ENCODE results near the gene PRKCA. TPM values are rescaled to one million over a fixed set of nuclear protein-coding genes. Genes with fewer than 3 reads are reported as not detected.
A peak's percentile ranks its signal among the peaks of the same experiment; 100 is the strongest.

PRKCA gene
- total and polyA plus RNA-seq, 2 donors from 2014 or later, result 8.0 to 50.8 TPM

DNA sequence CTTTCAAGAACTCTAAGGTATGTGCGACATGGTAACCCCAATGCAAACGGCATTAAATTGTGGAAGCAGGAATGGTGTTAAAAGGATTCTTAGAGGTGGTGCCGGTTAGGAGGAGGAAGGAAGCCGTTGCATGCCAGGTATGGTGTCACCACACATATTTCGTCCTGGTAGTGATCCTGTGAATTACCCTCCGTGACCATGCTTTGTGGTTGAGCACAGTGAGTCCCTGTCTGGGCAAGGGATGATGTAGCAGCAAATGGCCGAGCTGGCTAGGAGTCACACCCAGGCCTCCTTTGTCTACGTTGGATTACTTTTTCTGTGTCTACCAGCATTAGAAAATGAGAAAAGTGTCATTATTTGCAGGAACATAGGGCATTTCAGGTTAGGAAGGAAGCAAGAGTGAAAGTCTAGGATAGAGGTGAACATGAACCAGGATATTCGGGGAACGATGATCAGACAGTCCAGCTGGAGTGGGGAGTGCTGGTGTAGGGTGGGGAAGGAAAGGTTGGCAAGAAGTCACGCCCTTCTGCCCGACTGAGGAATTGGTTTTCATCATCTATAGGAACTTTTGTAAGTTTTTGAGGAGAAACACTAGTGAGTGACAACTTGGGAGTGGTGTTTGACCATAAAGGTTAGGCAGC lies 123.5 kb downstream of the PRKCA start:
- no peak for DNase-seq
- FAIRE-seq, result no peak
- peaks cover 0 to 4% (median 2%) of the 10 kb centered on the region in 3 donors for H3K4me1 ChIP-seq (ENCODE audit: control insufficient read depth in 2 of 3, insufficient read depth in 2 of 3, low read depth in 1 of 3, low read length in 3 of 3)
- TF ChIP-seq, protein P1, sequence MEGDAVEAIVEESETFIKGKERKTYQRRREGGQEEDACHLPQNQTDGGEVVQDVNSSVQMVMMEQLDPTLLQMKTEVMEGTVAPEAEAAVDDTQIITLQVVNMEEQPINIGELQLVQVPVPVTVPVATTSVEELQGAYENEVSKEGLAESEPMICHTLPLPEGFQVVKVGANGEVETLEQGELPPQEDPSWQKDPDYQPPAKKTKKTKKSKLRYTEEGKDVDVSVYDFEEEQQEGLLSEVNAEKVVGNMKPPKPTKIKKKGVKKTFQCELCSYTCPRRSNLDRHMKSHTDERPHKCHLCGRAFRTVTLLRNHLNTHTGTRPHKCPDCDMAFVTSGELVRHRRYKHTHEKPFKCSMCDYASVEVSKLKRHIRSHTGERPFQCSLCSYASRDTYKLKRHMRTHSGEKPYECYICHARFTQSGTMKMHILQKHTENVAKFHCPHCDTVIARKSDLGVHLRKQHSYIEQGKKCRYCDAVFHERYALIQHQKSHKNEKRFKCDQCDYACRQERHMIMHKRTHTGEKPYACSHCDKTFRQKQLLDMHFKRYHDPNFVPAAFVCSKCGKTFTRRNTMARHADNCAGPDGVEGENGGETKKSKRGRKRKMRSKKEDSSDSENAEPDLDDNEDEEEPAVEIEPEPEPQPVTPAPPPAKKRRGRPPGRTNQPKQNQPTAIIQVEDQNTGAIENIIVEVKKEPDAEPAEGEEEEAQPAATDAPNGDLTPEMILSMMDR (IDR thresholded peaks at IDR 0.05; ENCODE audit: borderline replicate concordance, extremely low read depth, insufficient read depth), result no peak
- H3K27me3 ChIP-seq (ENCODE audit: control insufficient read depth, insufficient read depth, low read length), result no peaks in the 10 kb centered on the region
- no peaks in the 10 kb centered on the region for H3K36me3 ChIP-seq (ENCODE audit: control insufficient read depth in 2 of 3, insufficient read depth in 3 of 3, low read length in 3 of 3)
- no peak overlapping the region for H3K9ac ChIP-seq (ENCODE audit: low read length in 3 of 3)
- intact Hi-C loops (cut with DNase I), result no loop called here
- H3K27ac ChIP-seq (ENCODE audit: low read depth in 2 of 2, low read length in 2 of 2), result no peak overlapping the region
- peaks cover 0 to 3% (median 0%) of the 10 kb centered on the region in 3 donors for H3K9me3 ChIP-seq (ENCODE audit: control insufficient read depth in 2 of 3, insufficient read depth in 1 of 3, low read length in 3 of 3)
- H3K4me3 ChIP-seq (ENCODE audit: low read length in 3 of 3), result no peak overlapping the region

DNA sequence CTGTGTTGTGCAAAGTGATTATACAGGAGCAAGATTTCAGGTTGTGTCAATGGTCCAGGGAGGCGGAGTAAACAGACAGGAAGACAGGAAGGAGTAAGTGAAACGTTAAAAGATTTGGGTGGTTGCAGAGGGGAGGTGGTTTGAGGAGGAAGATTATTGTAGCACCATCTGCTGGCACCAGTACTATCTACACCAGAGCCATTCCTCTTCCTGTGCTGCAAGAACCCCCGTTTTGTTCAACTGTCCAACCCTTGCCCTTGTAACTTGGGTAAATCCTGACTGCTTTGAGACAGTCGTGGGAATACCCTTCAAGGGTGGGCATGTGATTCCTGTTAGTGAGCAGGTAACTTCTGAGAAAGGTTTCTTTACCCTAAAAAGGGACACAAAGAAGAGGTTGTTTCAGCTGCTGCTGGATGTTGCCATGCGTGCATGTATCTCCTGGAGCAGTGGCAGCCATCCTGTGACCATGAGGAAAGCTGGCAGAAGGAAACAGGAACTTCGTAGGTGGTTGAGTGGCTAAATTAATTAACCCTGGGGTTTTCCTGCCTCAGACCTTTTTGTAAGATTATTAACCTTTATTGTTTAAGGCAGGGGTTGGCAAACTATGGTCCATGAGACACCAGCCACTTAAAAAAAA lies 124.1 kb downstream of the PRKCA start:
- DNase-seq (no peak), FAIRE-seq (no peak)
- H3K9ac ChIP-seq (ENCODE audit: low read length in 3 of 3), result no peak overlapping the region
- peaks cover 0 to 3% (median 0%) of the 10 kb centered on the region in 3 donors for H3K9me3 ChIP-seq (ENCODE audit: control insufficient read depth in 2 of 3, insufficient read depth in 1 of 3, low read length in 3 of 3)
- no peak overlapping the region for H3K4me3 ChIP-seq (ENCODE audit: low read length in 3 of 3)
- H3K4me1 ChIP-seq (ENCODE audit: control insufficient read depth in 2 of 3, insufficient read depth in 2 of 3, low read depth in 1 of 3, low read length in 3 of 3), result peaks cover 0 to 5% (median 4%) of the 10 kb centered on the region in 3 donors
- TF ChIP-seq, protein P1 (IDR thresholded peaks at IDR 0.05; ENCODE audit: borderline replicate concordance, extremely low read depth, insufficient read depth), result peak; percentile 1
- H3K27me3 ChIP-seq (ENCODE audit: control insufficient read depth, insufficient read depth, low read length), result no peaks in the 10 kb centered on the region
- intact Hi-C loops (cut with DNase I), result no loop called here
- H3K27ac ChIP-seq (ENCODE audit: low read depth in 2 of 2, low read length in 2 of 2), result no peak overlapping the region
- no peaks in the 10 kb centered on the region for H3K36me3 ChIP-seq (ENCODE audit: control insufficient read depth in 2 of 3, insufficient read depth in 3 of 3, low read length in 3 of 3)

DNA sequence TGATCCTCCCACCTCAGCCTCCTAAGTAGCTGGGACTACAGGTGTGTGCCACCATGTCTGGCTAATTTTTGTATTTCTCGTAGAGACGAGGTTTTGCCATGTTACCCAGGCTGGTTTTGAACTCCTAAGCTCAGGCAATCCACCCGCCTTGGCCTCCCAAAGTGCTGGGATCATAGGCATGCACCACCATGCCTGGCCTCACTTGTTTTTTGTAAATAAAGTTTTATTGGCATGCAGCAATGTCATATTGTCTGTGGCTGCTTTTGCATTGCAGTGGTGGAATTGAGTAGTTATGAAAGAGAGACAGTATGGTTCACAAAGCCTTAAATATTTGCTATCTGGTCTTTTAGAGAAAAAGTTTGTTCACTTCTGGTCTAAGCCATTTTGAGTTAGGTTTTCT lies 124.7 kb downstream of the PRKCA start:
- intact Hi-C loops (cut with DNase I), result no loop called here
- peaks cover 0 to 8% (median 4%) of the 10 kb centered on the region in 3 donors for H3K4me1 ChIP-seq (ENCODE audit: control insufficient read depth in 2 of 3, insufficient read depth in 2 of 3, low read depth in 1 of 3, low read length in 3 of 3)
- no peak for DNase-seq
- no peak overlapping the region for H3K9ac ChIP-seq (ENCODE audit: low read length in 3 of 3)
- no peak overlapping the region for H3K27ac ChIP-seq (ENCODE audit: low read depth in 2 of 2, low read length in 2 of 2)
- no peaks in the 10 kb centered on the region for H3K27me3 ChIP-seq (ENCODE audit: control insufficient read depth, insufficient read depth, low read length)
- no peak overlapping the region for H3K4me3 ChIP-seq (ENCODE audit: low read length in 3 of 3)
- TF ChIP-seq, protein P1 (IDR thresholded peaks at IDR 0.05; ENCODE audit: borderline replicate concordance, extremely low read depth, insufficient read depth), result no peak
- H3K36me3 ChIP-seq (ENCODE audit: control insufficient read depth in 2 of 3, insufficient read depth in 3 of 3, low read length in 3 of 3), result no peaks in the 10 kb centered on the region
- no peak for FAIRE-seq
- H3K9me3 ChIP-seq (ENCODE audit: control insufficient read depth in 2 of 3, insufficient read depth in 1 of 3, low read length in 3 of 3), result peaks cover 0 to 3% (median 0%) of the 10 kb centered on the region in 3 donors
